ENCODE results near the gene COL28A1. TPM values are rescaled to one million over a fixed set of nuclear protein-coding genes. Genes with fewer than 3 reads are reported as not detected.

Gene COL28A1
- total and polyA plus RNA-seq, 2 experiments from 2014 or later: 0.31 to 0.70 TPM

GRCh38 chr7:7475601-7476000 lies 60.1 kb downstream of the COL28A1 start:
- TF ChIP-seq CREB1 (CRISPR knock-in tag; IDR thresholded peaks at IDR 0.05; ENCODE audit: low read depth) (no peak), ZNF114 (CRISPR knock-in tag; IDR thresholded peaks at IDR 0.05) (no peak), POLR2AphosphoS5 (IDR thresholded peaks at IDR 0.05; ENCODE audit: low read depth) (no peak), JUNB (IDR thresholded peaks at IDR 0.05; ENCODE audit: unreplicated experiment) (no peak)
- Histone ChIP-seq H3F3A (replicated peaks; ENCODE audit: low read depth) (no peaks in the 10 kb centered on the region), H3K4me3 (no peak overlapping the region), H3K4me1 (ENCODE audit: insufficient read depth) (no peaks in the 10 kb centered on the region), H3K79me2 (replicated peaks; ENCODE audit: insufficient read depth) (no peaks in the 10 kb centered on the region), H3K27me3 (ENCODE audit: insufficient read depth) (no peaks in the 10 kb centered on the region), H3K36me3 (ENCODE audit: insufficient read depth) (no peaks in the 10 kb centered on the region; the same call in 1 of the 2 replicates), H3K27ac (ENCODE audit: low read depth) (no peak overlapping the region), H3K9me2 (ENCODE audit: insufficient read depth) (no peaks in the 10 kb centered on the region), H2AFZ (no peak overlapping the region), H4K20me1 (replicated peaks; ENCODE audit: insufficient read depth) (no peaks in the 10 kb centered on the region), H3K4me2 (no peak overlapping the region)
- no peak for DNase-seq (ENCODE audit: low spot score)
- no peak overlapping the region for H3K27ac Mint-ChIP-seq
- ATAC-seq: no peak
- no peaks in the 10 kb centered on the region for H3K27me3 Mint-ChIP-seq (ENCODE audit: insufficient read depth, low read depth, poor library complexity)
- peaks cover 12% of the 10 kb centered on the region for H3K36me3 Mint-ChIP-seq (ENCODE audit: low read depth)
- H3K4me1 Mint-ChIP-seq: no peaks in the 10 kb centered on the region
- H3K4me3 Mint-ChIP-seq: no peak overlapping the region
- H3K9me3 Mint-ChIP-seq: peaks cover 29% of the 10 kb centered on the region; the same call in 2 of the 3 replicates

DNA sequence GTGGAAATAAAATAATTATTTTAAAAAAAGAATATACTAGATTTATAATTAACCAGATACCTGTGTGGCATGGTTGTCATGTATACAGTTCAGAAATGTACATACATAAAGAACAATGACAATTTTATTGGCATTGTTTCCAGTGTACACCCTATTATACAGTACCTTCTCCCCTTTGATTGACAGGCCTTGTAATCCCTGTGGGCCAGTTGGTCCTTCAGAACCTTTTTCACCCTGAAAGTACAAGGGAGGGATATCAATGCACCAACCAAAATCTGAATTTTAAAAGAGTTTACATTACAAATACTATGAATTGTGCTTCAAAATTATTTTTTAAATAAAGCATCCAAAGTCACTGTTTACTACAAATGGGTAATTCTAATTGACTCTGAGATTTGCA lies 61.2 kb downstream of the COL28A1 start:
- ATAC-seq: no peak
- H3K9me2 ChIP-seq (ENCODE audit: insufficient read depth): no peaks in the 10 kb centered on the region
- H3K36me3 ChIP-seq (ENCODE audit: insufficient read depth): no peaks in the 10 kb centered on the region; the same call in 1 of the 2 replicates
- Mint-ChIP-seq H3K4me3 (no peak overlapping the region), H3K27ac (no peak overlapping the region), H3K27me3 (ENCODE audit: insufficient read depth, low read depth, poor library complexity) (no peaks in the 10 kb centered on the region), H3K36me3 (ENCODE audit: low read depth) (peaks cover 12% of the 10 kb centered on the region), H3K9me3 (peaks cover 29% of the 10 kb centered on the region; the same call in 2 of the 3 replicates), H3K4me1 (no peaks in the 10 kb centered on the region)
- no peak overlapping the region for H2AFZ ChIP-seq
- no peaks in the 10 kb centered on the region for H4K20me1 ChIP-seq (replicated peaks; ENCODE audit: insufficient read depth)
- H3K27ac ChIP-seq (ENCODE audit: low read depth): no peak overlapping the region
- H3K27me3 ChIP-seq (ENCODE audit: insufficient read depth): no peaks in the 10 kb centered on the region
- H3K4me3 ChIP-seq: no peak overlapping the region
- H3K4me2 ChIP-seq: no peak overlapping the region
- no peak for DNase-seq (ENCODE audit: low spot score)
- H3F3A ChIP-seq (replicated peaks; ENCODE audit: low read depth): no peaks in the 10 kb centered on the region
- H3K79me2 ChIP-seq (replicated peaks; ENCODE audit: insufficient read depth): no peaks in the 10 kb centered on the region
- H3K4me1 ChIP-seq (ENCODE audit: insufficient read depth): no peaks in the 10 kb centered on the region
- no peak for TF ChIP-seq EZH2phosphoT487 (IDR thresholded peaks at IDR 0.05; ENCODE audit: unreplicated experiment)
- no peak for TF ChIP-seq JUNB (IDR thresholded peaks at IDR 0.05; ENCODE audit: unreplicated experiment)
- TF ChIP-seq CTCF (conservative IDR thresholded peaks at IDR 0.05; ENCODE audit: low read depth in 2 of 2): no peak
- TF ChIP-seq NANOG (IDR thresholded peaks at IDR 0.05; ENCODE audit: borderline replicate concordance): no peak
- TF ChIP-seq ZNF114 (CRISPR knock-in tag; IDR thresholded peaks at IDR 0.05): no peak
- TF ChIP-seq ZNF462 (CRISPR knock-in tag; IDR thresholded peaks at IDR 0.05): no peak
- TF ChIP-seq, protein P1, sequence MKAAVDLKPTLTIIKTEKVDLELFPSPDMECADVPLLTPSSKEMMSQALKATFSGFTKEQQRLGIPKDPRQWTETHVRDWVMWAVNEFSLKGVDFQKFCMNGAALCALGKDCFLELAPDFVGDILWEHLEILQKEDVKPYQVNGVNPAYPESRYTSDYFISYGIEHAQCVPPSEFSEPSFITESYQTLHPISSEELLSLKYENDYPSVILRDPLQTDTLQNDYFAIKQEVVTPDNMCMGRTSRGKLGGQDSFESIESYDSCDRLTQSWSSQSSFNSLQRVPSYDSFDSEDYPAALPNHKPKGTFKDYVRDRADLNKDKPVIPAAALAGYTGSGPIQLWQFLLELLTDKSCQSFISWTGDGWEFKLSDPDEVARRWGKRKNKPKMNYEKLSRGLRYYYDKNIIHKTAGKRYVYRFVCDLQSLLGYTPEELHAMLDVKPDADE (IDR thresholded peaks at IDR 0.05): no peak
- no peak for TF ChIP-seq EZH2 (IDR thresholded peaks at IDR 0.05; ENCODE audit: low read depth, unreplicated experiment)
